Activated T-cell treated with anti-CD3 and anti-CD28 coated beads, Interleukin-2, amount 50 U/mL, for 48 hours (primary cell): ENCODE results near the gene TTYH3.

Experiments used
- DNase-seq, 2 experiments: peaks; one replicate each; pipeline ENCODE4 v3.0.0-alpha.2; 2020

Gene TTYH3

GRCh38 chr7:2635810-2636701 is 4.3 kb downstream of the TTYH3 start:
- DNase-seq = no peak

GRCh38 chr7:2637066-2637471 is 5.3 kb downstream of the TTYH3 start:
- DNase-seq = no peak

GRCh38 chr7:2637505-2638223 is 5.9 kb downstream of the TTYH3 start:
- DNase-seq = no peak

GRCh38 chr7:2638224-2638991 is 6.6 kb downstream of the TTYH3 start:
- DNase-seq = no peak

- DNase-seq = no peak
Measured at GRCh38 chr7:2639181-2639681, 7.4 kb downstream of the TTYH3 start.

- no peak for DNase-seq
Measured at GRCh38 chr7:2639695-2640481, 8.1 kb downstream of the TTYH3 start.

GRCh38 chr7:2640482-2640830 is 8.7 kb downstream of the TTYH3 start:
- DNase-seq = no peak

- DNase-seq = no peak
Measured at GRCh38 chr7:2640846-2641316, 9.1 kb downstream of the TTYH3 start.

- no peak for DNase-seq
Measured at GRCh38 chr7:2641406-2642393, 9.9 kb downstream of the TTYH3 start.

GRCh38 chr7:2643386-2644219 is 11.8 kb downstream of the TTYH3 start:
- no peak for DNase-seq

- no peak for DNase-seq
Measured at GRCh38 chr7:2644220-2644561, 12.4 kb downstream of the TTYH3 start.

GRCh38 chr7:2644562-2645273 is 12.9 kb downstream of the TTYH3 start:
- DNase-seq = no peak

- peak; percentile 55 to 61 for DNase-seq
Measured at GRCh38 chr7:2645274-2645868, 13.6 kb downstream of the TTYH3 start.

GRCh38 chr7:2646336-2646679 is 14.5 kb downstream of the TTYH3 start:
- no peak for DNase-seq

GRCh38 chr7:2646680-2647571 is 15.1 kb downstream of the TTYH3 start:
- DNase-seq = no peak

- DNase-seq = no peak
Measured at GRCh38 chr7:2647594-2648172, 15.9 kb downstream of the TTYH3 start.

GRCh38 chr7:2649139-2649838 is 17.5 kb downstream of the TTYH3 start:
- no peak for DNase-seq
